SW480 (cell line): Measurements from ENCODE around the gene HOXD11.

ENCODE experiments used
- DNase-seq: peaks from one replicate; pipeline ENCODE4 v3.0.0-alpha.2; 2016; ENCODE audit warnings: low spot score

HOXD11 gene

GRCh38 chr2:176131848-176132158, 24.7 kb downstream of the HOXD11 start:
- DNase-seq: no peak

DNA sequence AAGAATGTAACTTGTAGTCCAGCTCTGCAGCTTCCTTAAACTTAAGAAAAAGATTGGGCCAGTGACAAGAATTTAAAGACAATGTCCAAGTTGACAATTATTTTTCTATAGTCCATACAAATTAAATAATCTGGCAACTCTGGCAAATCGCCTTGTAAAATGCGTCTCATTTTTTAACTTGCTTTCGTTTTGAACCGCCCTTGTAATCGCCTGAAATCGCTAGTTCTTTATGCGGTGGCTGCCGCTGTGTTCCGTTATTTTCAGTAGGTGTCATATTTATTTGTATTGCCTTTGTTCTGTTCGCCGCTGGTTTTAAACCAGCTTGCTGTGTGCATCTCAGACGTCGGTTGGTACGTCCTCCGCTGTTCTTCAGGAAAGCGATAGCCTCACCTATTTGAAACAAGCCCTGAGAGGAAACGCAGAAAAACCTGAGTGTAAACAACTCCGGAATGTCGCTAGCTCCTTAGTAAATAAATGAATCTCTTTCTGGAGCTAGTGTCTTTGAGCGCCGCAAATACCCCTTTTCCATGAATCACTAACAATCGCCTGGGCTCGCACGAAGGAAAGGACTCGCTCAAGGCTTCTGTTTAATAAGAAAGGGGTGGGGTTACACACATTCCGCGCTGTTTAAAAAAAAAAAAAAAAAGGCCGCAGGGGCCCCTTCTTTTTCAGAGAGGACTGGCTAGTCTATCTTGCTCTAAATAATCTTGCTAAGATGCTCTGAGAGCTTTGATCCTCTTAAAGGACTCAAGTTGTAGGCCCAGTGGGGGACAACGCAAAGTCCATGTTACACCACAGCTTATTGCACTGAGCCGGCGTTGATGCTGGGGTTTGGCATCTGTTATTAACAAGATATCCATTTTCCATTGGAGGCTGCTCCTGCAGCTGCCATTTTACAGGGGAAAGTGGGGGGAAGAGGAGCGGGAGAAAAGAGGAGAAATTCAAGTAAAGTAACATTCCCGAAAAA, 25.4 kb downstream of the HOXD11 start:
- no peak for DNase-seq

DNA sequence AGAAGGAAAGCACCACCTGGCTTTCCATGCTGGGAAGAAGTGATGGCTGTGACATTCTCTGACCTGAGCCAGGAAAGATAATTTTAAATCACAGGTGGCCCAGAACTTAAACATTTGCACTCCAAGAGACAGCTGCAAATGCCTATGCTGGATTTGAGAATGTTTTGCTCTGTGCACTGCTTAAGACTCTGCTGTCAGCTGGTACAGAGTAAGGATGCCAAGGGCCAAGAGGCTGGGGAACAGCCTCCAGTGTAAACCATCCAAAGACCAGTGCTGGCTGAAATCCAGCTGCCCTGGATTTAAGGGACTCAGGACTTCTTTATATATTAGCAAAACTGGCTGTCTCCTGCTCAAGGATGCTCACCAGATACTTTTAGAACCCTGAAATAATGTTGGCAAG, 26.3 kb downstream of the HOXD11 start:
- no peak for DNase-seq

- DNase-seq: no peak
These were observed 27.0 kb downstream of the HOXD11 start for GRCh38 chr2:176134035-176134434.

- peak; percentile 73 for DNase-seq
These were observed 28.0 kb downstream of the HOXD11 start for GRCh38 chr2:176135035-176135440.

GRCh38 chr2:176136374-176137251, 29.5 kb downstream of the HOXD11 start:
- DNase-seq: peak; percentile 57

GRCh38 chr2:176137252-176137580, 30.1 kb downstream of the HOXD11 start:
- DNase-seq: no peak

GRCh38 chr2:176137906-176138305, 30.8 kb downstream of the HOXD11 start:
- no peak for DNase-seq

- no peak for DNase-seq
These were observed 31.4 kb downstream of the HOXD11 start for GRCh38 chr2:176138526-176138922.

- no peak for DNase-seq
These were observed 32.0 kb downstream of the HOXD11 start for GRCh38 chr2:176138923-176139660.

DNA sequence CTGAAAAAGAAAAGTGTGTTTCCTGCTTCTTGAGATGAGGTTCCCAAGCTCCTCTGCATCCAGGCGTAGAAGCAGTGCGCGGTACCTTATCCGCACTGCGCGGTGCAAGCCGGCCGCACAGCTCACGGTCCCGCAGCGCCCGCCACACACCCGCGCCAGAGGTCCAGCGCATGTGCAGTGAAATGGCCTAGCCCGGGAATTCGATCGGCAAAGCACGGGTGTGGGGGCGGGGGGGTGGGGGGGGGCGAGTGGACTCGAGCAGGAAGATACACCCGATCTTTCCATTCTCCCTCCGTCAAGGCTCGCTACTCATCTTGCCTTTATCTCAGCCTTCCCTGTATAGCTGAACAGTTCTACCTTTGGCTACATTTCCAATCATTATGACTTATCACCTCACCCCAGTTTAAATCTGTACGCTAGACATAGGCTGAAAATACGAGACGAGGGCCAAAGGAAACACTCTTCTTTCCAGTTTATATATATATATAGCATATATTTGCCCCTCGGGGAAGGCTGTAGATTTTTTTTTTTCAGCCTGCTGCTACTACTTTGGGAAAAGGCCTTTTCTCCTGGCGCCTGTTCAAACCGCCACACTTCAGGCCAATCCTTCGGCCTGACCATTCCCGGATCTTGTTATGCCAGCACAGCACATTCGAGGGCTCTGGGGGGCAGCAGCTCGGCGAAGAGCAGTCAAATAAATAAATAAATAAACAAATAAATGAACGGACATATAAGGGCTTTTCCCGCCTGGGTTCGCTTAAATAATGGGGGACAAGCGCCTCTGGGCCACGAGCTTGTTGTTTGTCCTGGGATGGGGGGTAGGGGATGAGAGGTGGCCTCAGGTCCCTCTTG, 32.8 kb downstream of the HOXD11 start:
- DNase-seq: no peak

GRCh38 chr2:176140513-176141317, 33.6 kb downstream of the HOXD11 start:
- peak; percentile 55 for DNase-seq

DNA sequence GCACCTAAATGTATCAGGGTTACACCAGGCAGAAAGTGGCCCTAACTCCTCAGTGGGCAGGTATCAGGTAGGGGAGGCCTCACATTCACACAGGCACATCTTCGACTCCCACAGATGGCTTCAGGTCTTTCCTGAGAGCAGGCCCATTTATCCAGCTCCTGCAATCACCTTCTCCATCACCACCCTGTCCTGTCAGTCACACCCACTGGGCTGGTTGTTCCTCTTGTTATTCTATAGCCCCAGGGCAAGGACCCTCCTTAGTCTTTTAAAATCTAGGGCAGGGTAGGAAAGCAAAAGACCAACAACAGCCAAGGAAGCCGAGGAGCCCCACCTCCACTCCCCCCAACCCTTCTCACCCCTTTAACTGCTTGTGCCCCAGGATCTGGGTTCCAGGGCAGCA, 35.2 kb downstream of the HOXD11 start:
- no peak for DNase-seq

DNA sequence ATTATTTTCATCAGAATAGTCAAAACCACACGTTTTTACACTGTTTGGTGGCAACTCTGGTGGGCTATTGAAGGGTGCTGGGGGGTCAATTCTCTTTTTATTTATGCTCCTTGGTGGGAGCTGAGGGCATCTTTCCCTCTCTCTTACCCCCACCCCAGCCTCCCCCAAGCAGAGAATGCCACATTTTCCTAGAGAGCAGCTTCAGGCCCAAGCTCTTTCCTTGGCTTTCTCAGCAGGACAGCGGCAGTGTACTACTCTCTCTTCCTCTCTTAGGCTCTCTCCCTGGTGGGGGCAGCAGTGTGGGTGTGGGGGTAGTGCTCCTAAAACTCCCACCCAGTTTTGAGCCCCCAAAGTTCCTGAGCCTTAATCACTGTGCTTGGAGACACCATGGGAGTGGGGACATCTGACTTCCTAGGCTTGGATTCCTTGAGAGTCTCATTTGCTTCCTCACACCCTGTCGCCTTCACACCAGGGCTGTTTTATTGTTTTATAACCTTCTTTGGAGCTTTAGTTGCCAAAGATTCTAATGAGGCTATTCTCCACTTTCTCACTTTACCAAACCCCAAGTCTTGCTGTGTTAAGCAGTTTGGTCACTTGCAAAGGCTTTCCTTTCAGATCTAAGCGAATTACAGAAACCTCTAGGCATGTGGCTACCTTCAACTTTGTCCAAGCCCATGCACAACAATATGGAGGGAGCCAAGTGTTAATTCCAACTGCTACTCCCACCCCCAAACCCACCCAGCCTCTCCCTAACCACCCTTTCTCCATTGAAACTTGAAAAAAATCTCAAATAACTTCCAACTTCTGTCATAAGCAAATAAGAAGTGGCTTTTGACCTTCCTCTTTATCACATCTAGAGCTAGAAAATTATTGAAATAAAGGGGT, 38.2 kb downstream of the HOXD11 start:
- no peak for DNase-seq

- no peak for DNase-seq
These were observed 39.0 kb downstream of the HOXD11 start for GRCh38 chr2:176146101-176146500.

GRCh38 chr2:176146645-176147044, 39.6 kb downstream of the HOXD11 start:
- no peak for DNase-seq

DNA sequence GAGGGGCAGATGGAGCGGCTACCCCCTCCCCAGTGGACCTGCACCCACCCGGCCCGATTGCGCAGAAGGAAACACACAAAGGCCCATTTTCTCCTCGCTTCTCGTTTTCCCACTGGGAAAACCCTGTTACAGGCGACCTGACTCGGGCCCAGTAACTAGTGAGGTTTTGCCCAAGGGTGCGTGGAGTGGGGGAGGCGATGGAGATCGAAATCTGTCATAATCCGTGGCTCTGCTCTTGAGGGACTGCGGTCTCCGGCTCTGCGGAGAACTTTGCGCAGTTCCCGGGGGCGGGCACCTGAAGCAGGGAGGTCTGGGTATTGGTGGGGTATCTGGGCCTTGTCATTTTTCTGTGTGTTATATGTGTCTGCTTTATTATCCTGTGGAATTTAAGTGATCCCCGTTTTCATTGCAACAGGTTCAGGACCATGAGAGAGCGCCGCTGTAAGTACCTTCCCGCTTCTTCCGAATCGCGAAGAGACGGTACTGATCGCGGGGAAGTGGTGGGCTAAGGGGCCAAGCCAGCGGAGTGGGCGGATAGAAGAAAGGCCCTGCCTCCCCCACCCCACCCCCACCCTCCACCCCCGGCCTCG, 40.2 kb downstream of the HOXD11 start:
- DNase-seq: no peak

DNA sequence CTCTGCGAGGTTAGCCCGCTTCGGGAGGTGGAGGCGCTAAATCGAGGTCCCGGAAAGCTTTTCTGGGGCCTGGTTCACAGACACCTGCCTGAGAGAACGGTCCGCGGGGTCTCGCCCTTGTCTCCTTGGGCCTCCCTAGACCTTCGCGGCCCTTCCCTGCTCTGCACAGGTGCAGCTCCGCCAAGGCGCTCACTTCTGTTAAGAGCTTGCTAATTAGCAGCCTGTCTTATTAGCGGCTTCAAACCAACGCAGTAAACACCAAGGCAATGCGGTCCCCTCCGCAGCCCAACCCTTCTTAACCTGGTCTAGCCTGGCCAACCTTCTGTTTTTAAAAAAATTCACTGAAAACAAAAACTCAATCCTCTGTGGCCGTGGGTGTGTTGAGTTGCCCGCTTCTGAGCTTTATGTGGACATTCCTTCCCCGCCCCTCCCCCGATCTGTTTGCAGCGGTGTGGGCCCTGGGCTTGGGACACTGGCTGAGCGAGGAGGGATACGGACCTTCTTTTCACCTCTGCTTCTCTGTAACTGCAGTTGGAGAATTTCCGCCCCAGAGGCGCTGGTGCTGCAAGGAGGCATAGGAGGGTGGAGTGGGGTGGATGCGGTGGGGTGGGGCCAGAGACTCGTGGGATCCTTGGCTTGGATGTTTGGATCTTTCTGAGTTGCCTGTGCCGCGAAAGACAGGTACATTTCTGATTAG, 40.9 kb downstream of the HOXD11 start:
- DNase-seq: no peak
